Measurements from ENCODE around the gene CABP5. TPM values are rescaled to one million over a fixed set of nuclear protein-coding genes. Genes with fewer than 3 reads are reported as not detected.
"Not testable (repeated sequence)": the region's sequence is repeated elsewhere in the genome, so short reads cannot be mapped to it uniquely, and the experiment has no call there.

CABP5 gene
- not detected for total RNA-seq (ENCODE audit: unreplicated experiment)
- long read RNA-seq = 0 reads

GRCh38 chr19:48043675-48044258 is at the start of gene CABP5:
Gene CABP5, minus strand, starts transcription at chr19:48044079. Its CDS starts 157 bp downstream, at chr19:48043922.
- no peak for TF ChIP-seq CTCF (IDR thresholded peaks at IDR 0.05; ENCODE audit: unreplicated experiment)
- H3K27me3 Mint-ChIP-seq (ENCODE audit: unreplicated experiment) = peaks cover 3% of the 10 kb centered on the region
- no peak within 1 kb of the TSS for H3K4me3 Mint-ChIP-seq (ENCODE audit: unreplicated experiment)
- H3K4me1 Mint-ChIP-seq (ENCODE audit: unreplicated experiment) = peaks cover 7% of the 10 kb centered on the region
- no peak within 1 kb of the TSS for H3K27ac Mint-ChIP-seq (ENCODE audit: unreplicated experiment)
- H3K9me3 Mint-ChIP-seq (ENCODE audit: unreplicated experiment) = peaks cover 4% of the 10 kb centered on the region
- no peak for DNase-seq (ENCODE audit: low spot score)
- peaks cover 6% of the 10 kb centered on the region for H3K36me3 Mint-ChIP-seq (ENCODE audit: low read depth, unreplicated experiment)

GRCh38 chr19:48091111-48091718 is 47.3 kb upstream of the CABP5 start:
- not testable (repeated sequence) for H3K27ac Mint-ChIP-seq (ENCODE audit: unreplicated experiment); H3K27me3 Mint-ChIP-seq (ENCODE audit: unreplicated experiment); H3K9me3 Mint-ChIP-seq (ENCODE audit: unreplicated experiment); H3K36me3 Mint-ChIP-seq (ENCODE audit: low read depth, unreplicated experiment); H3K4me1 Mint-ChIP-seq (ENCODE audit: unreplicated experiment); DNase-seq (ENCODE audit: low spot score); H3K4me3 Mint-ChIP-seq (ENCODE audit: unreplicated experiment)

- peaks cover 5% of the 10 kb centered on the region for H3K9me3 Mint-ChIP-seq (ENCODE audit: unreplicated experiment)
- H3K36me3 Mint-ChIP-seq (ENCODE audit: low read depth, unreplicated experiment) = peaks cover 3% of the 10 kb centered on the region
- peaks cover 1% of the 10 kb centered on the region for H3K27me3 Mint-ChIP-seq (ENCODE audit: unreplicated experiment)
- H3K4me3 Mint-ChIP-seq (ENCODE audit: unreplicated experiment) = no peak overlapping the region
- H3K4me1 Mint-ChIP-seq (ENCODE audit: unreplicated experiment) = no peaks in the 10 kb centered on the region
- no peak overlapping the region for H3K27ac Mint-ChIP-seq (ENCODE audit: unreplicated experiment)
- no peak for DNase-seq (ENCODE audit: low spot score)
- no peak for TF ChIP-seq CTCF (IDR thresholded peaks at IDR 0.05; ENCODE audit: unreplicated experiment)
Observed at GRCh38 chr19:48090281-48090802, 46.5 kb upstream of the CABP5 start.

GRCh38 chr19:48088991-48089390 is 45.1 kb upstream of the CABP5 start:
- H3K4me3 Mint-ChIP-seq (ENCODE audit: unreplicated experiment); H3K9me3 Mint-ChIP-seq (ENCODE audit: unreplicated experiment); H3K36me3 Mint-ChIP-seq (ENCODE audit: low read depth, unreplicated experiment); DNase-seq (ENCODE audit: low spot score); H3K27ac Mint-ChIP-seq (ENCODE audit: unreplicated experiment); H3K27me3 Mint-ChIP-seq (ENCODE audit: unreplicated experiment); H3K4me1 Mint-ChIP-seq (ENCODE audit: unreplicated experiment): not testable (repeated sequence)

- DNase-seq (ENCODE audit: low spot score) = no peak
- Mint-ChIP-seq H3K4me3 (ENCODE audit: unreplicated experiment) (no peak overlapping the region), H3K9me3 (ENCODE audit: unreplicated experiment) (no peaks in the 10 kb centered on the region), H3K27me3 (ENCODE audit: unreplicated experiment) (peaks cover 2% of the 10 kb centered on the region), H3K27ac (ENCODE audit: unreplicated experiment) (no peak overlapping the region), H3K4me1 (ENCODE audit: unreplicated experiment) (no peaks in the 10 kb centered on the region), H3K36me3 (ENCODE audit: low read depth, unreplicated experiment) (no peaks in the 10 kb centered on the region)
- TF ChIP-seq CTCF (IDR thresholded peaks at IDR 0.05; ENCODE audit: unreplicated experiment) = no peak
Observed at GRCh38 chr19:48085904-48086864, 42.3 kb upstream of the CABP5 start.

All from endothelial cell (in vitro differentiated cells).